GM12878 (cell line): ENCODE data around the gene CNNM2. TPM values are rescaled to one million over a fixed set of nuclear protein-coding genes. Genes with fewer than 3 reads are reported as not detected.

Experiments
- ATAC-seq: fragments of 200-7000 bp; cut with Tn5 transposase; 3 replicates; pipeline ENCODE4 v1.9.1; 2020; ENCODE audit warnings: mild to moderate bottlenecking, moderate library complexity
- BruUV-seq: library from RNA; stranded (reverse); fragments of 400-500 nt; replicated peaks from 2 replicates; lab custom pipeline; 2021; lab: Mats Ljungman, UMichigan
- CTCF ChIA-PET: fragments of 300-600 bp; sonication (Branson Sonifier 250); formaldehyde crosslinking; extraction: SDS; loops from one replicate; lab custom pipeline; 2021; ENCODE audit warnings: inconsistent platforms; lab: Yijun Ruan, JAX
- POLR2A ChIA-PET: fragments of 350-600 bp; formaldehyde crosslinking; extraction: SDS; loops from one replicate; lab custom pipeline; 2021; ENCODE audit warnings: inconsistent platforms; lab: Charles Lee
- RAD21 ChIA-PET: fragments of 300-600 bp; sonication (Branson Sonifier 250); formaldehyde crosslinking; loops from one replicate; lab custom pipeline; 2023; ENCODE audit warnings: antibody characterized with exemption; ENCODE audit not compliant: unreplicated experiment; lab: Charles Lee
- SMC1A ChIA-PET: fragments of 300-600 bp; sonication (Branson Sonifier 250); formaldehyde crosslinking; loops from one replicate; lab custom pipeline; 2023; ENCODE audit not compliant: unreplicated experiment, uncharacterized antibody; lab: Charles Lee
- DNase-seq: peaks from one replicate; pipeline ENCODE4 v3.0.0-alpha.2; 2011; ENCODE audit warnings: low read depth, low spot score
- FAIRE-seq: peaks from 3 replicates; lab custom pipeline; 2011; peaks lifted over from hg19 to GRCh38; lab: Jason Lieb, UNC
- H2AFZ ChIP-seq: 2 replicates; pipeline ENCODE4 v1.6.0; 2011; ENCODE audit warnings: low read depth, low read length, control low read depth; ENCODE audit not compliant: control insufficient read depth
- H3K27ac ChIP-seq: 2 replicates; pipeline ENCODE4 v1.5.1; 2011; ENCODE audit warnings: control low read depth; ENCODE audit not compliant: control insufficient read depth, insufficient read depth
- H3K27me3 ChIP-seq, 2 experiments: replicated peaks in 1 of 2; 2 replicates each; pipeline versions ENCODE4 v1.6.0 to v1.6.1; 2011; ENCODE audit warnings: low read length in 1 of 2; ENCODE audit not compliant: control insufficient read depth in 2 of 2, insufficient read depth in 2 of 2
- H3K36me3 ChIP-seq, 2 experiments: 2 replicates each; pipeline ENCODE4 v1.5.1; 2011; ENCODE audit warnings: low read length in 1 of 2; ENCODE audit not compliant: control insufficient read depth in 2 of 2, insufficient read depth in 2 of 2
- H3K4me1 ChIP-seq: 2 replicates; pipeline ENCODE4 v1.6.1; 2011; ENCODE audit warnings: mild to moderate bottlenecking, low read length, moderate library complexity, mixed read lengths; ENCODE audit not compliant: control insufficient read depth, insufficient read depth
- H3K4me2 ChIP-seq: 2 replicates; pipeline ENCODE4 v1.6.0; 2011; ENCODE audit warnings: control low read depth; ENCODE audit not compliant: control insufficient read depth, insufficient read depth
- H3K4me3 ChIP-seq: fragments of 200-600 bp; sonication (generic); 2 replicates; pipeline ENCODE4 v1.5.1; 2016
- H3K79me2 ChIP-seq: 2 replicates; pipeline ENCODE4 v1.6.0; 2011; ENCODE audit warnings: low read length; ENCODE audit not compliant: control insufficient read depth, insufficient read depth
- H3K9ac ChIP-seq: 2 replicates; pipeline ENCODE4 v1.8.0; 2011; ENCODE audit warnings: low read length, control low read depth, mixed read lengths; ENCODE audit not compliant: control insufficient read depth, insufficient read depth
- H3K9me3 ChIP-seq: replicated peaks from 3 replicates; pipeline ENCODE4 v1.5.1; 2011; ENCODE audit warnings: mild to moderate bottlenecking, low read length; ENCODE audit not compliant: control insufficient read depth, insufficient read depth
- H4K20me1 ChIP-seq: 2 replicates; pipeline ENCODE4 v1.6.0; 2011; ENCODE audit not compliant: control insufficient read depth, insufficient read depth
- CBFB ChIP-seq: IDR thresholded peaks from 2 replicates; pipeline ENCODE4 v1.6.1; 2016; ENCODE audit warnings: antibody characterized with exemption, low read depth
- USF2 ChIP-seq: IDR thresholded peaks from 2 replicates; pipeline ENCODE4 v1.6.1; 2011; ENCODE audit warnings: low read depth, low read length, improper control_type of control experiment, borderline replicate concordance
- WGBS: methylation state at CpG from one replicate; pipeline ENCODE4 v1.1.6; 2016; ENCODE audit warnings: low lambda C conversion rate; ENCODE audit not compliant: insufficient replicate concordance, insufficient coverage; ENCODE audit errors: missing lambda C conversion rate; 5-methylcytosine and 5-hydroxymethylcytosine counted together
- in situ Hi-C: fragments of 300-500 bp; cut with MboI; formaldehyde crosslinking; loops from 9 replicates; pipeline ENCODE4 v1.14.3; 2018; ENCODE audit warnings: mixed read lengths
- intact Hi-C: fragments of 100-400 bp; cut with micrococcal nuclease; formaldehyde crosslinking; loops from one replicate; pipeline ENCODE4 v1.14.2; 2022; ENCODE audit not compliant: unreplicated experiment
- polyA plus RNA-seq, 11 experiments: library from polyadenylated mRNA; depleted of rRNA in 4 of 11; unstranded in 6 of 11; stranded (reverse) in 5 of 11; fragments of >200 nt; fragmentation: Nextera tagmentation in 4 of 11; fragmentation: Illumina TruSeq in 1 of 11; extraction: Ambion mirVana in 4 of 11; extraction: Trizol in 1 of 11; gene quantifications; 1 replicate in 1 of 11; 2 replicates in 10 of 11; pipeline versions ENCODE4 v1.2.1 to v1.2.3, GENCODE V29; 2011 to 2016; ENCODE audit warnings: inconsistent platforms in 2 of 11, missing spikeins in 2 of 11, low read depth in 1 of 11
- total RNA-seq, 4 experiments: library from RNA; depleted of rRNA in 3 of 4; stranded (reverse); fragments of >200 nt in 3 of 4; fragmentation: Illumina TruSeq in 1 of 4; extraction: Trizol in 1 of 4; gene quantifications; 2 replicates each; pipeline versions ENCODE4 v1.2.1 to v1.2.3, GENCODE V29; 2013 to 2021
- TF ChIP-seq, protein P1 (sequence below): IDR thresholded peaks from 2 replicates; pipeline ENCODE4 v1.6.1; 2012; ENCODE audit warnings: improper control_type of control experiment, low read depth, low read length; ENCODE audit not compliant: insufficient replicate concordance

The CNNM2 gene
- total and polyA plus RNA-seq, 10 of the 15 experiments (the other 5 are each of a cell fraction or from before 2014, with no cell fraction given): 0.18 to 7.3 (median 2.5) TPM

- in situ Hi-C loops (no loop called here), intact Hi-C loops (no loop called here)
- ATAC-seq: no peak
- ChIA-PET POLR2A (no interaction called here), RAD21 (no interaction called here), CTCF (interaction anchor here (1.0 kb wide), 1 partner anchor 125 kb away, joined by 5 read pairs; no protein-coding TSS in a partner anchor), SMC1A (no interaction called here)
- H3K79me2 ChIP-seq: no peaks in the 10 kb centered on the region
- BruUV-seq: no TSS peak
- no peak for DNase-seq
- WGBS: 81% methylated on average over 6 of the region's 6 CpGs
- no peak overlapping the region for H2AFZ ChIP-seq
- no peaks in the 10 kb centered on the region for H3K27me3 ChIP-seq
- no peaks in the 10 kb centered on the region for H3K4me1 ChIP-seq
- H3K4me2 ChIP-seq: no peak overlapping the region
- H3K9ac ChIP-seq: no peak overlapping the region
- no peak overlapping the region for H3K4me3 ChIP-seq
- no peaks in the 10 kb centered on the region for H4K20me1 ChIP-seq
- no peaks in the 10 kb centered on the region for H3K9me3 ChIP-seq
- FAIRE-seq: no peak
- no peak overlapping the region for H3K27ac ChIP-seq
- TF ChIP-seq, protein P1, sequence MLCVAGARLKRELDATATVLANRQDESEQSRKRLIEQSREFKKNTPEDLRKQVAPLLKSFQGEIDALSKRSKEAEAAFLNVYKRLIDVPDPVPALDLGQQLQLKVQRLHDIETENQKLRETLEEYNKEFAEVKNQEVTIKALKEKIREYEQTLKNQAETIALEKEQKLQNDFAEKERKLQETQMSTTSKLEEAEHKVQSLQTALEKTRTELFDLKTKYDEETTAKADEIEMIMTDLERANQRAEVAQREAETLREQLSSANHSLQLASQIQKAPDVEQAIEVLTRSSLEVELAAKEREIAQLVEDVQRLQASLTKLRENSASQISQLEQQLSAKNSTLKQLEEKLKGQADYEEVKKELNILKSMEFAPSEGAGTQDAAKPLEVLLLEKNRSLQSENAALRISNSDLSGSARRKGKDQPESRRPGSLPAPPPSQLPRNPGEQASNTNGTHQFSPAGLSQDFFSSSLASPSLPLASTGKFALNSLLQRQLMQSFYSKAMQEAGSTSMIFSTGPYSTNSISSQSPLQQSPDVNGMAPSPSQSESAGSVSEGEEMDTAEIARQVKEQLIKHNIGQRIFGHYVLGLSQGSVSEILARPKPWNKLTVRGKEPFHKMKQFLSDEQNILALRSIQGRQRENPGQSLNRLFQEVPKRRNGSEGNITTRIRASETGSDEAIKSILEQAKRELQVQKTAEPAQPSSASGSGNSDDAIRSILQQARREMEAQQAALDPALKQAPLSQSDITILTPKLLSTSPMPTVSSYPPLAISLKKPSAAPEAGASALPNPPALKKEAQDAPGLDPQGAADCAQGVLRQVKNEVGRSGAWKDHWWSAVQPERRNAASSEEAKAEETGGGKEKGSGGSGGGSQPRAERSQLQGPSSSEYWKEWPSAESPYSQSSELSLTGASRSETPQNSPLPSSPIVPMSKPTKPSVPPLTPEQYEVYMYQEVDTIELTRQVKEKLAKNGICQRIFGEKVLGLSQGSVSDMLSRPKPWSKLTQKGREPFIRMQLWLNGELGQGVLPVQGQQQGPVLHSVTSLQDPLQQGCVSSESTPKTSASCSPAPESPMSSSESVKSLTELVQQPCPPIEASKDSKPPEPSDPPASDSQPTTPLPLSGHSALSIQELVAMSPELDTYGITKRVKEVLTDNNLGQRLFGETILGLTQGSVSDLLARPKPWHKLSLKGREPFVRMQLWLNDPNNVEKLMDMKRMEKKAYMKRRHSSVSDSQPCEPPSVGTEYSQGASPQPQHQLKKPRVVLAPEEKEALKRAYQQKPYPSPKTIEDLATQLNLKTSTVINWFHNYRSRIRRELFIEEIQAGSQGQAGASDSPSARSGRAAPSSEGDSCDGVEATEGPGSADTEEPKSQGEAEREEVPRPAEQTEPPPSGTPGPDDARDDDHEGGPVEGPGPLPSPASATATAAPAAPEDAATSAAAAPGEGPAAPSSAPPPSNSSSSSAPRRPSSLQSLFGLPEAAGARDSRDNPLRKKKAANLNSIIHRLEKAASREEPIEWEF: no peak
- TF ChIP-seq USF2 (no peak), CBFB (no peak)
- H3K36me3 ChIP-seq: no peaks in the 10 kb centered on the region
These were observed 123.3 kb downstream of the CNNM2 start for GRCh38 chr10:103041391-103041790.
